GM18499 (cell line): ENCODE measurements around the gene INPPL1.
"Not testable (repeated sequence)": the region's sequence is repeated elsewhere in the genome, so short reads cannot be mapped to it uniquely, and the experiment has no call there.

Experiments
- ATAC-seq: cut with Tn5 transposase; IDR thresholded peaks from one replicate; pipeline ENCODE4 v1.9.1; 2021; ENCODE audit warnings: moderate number of reproducible peaks; ENCODE audit not compliant: insufficient read depth, unreplicated experiment

INPPL1 gene, protein sequence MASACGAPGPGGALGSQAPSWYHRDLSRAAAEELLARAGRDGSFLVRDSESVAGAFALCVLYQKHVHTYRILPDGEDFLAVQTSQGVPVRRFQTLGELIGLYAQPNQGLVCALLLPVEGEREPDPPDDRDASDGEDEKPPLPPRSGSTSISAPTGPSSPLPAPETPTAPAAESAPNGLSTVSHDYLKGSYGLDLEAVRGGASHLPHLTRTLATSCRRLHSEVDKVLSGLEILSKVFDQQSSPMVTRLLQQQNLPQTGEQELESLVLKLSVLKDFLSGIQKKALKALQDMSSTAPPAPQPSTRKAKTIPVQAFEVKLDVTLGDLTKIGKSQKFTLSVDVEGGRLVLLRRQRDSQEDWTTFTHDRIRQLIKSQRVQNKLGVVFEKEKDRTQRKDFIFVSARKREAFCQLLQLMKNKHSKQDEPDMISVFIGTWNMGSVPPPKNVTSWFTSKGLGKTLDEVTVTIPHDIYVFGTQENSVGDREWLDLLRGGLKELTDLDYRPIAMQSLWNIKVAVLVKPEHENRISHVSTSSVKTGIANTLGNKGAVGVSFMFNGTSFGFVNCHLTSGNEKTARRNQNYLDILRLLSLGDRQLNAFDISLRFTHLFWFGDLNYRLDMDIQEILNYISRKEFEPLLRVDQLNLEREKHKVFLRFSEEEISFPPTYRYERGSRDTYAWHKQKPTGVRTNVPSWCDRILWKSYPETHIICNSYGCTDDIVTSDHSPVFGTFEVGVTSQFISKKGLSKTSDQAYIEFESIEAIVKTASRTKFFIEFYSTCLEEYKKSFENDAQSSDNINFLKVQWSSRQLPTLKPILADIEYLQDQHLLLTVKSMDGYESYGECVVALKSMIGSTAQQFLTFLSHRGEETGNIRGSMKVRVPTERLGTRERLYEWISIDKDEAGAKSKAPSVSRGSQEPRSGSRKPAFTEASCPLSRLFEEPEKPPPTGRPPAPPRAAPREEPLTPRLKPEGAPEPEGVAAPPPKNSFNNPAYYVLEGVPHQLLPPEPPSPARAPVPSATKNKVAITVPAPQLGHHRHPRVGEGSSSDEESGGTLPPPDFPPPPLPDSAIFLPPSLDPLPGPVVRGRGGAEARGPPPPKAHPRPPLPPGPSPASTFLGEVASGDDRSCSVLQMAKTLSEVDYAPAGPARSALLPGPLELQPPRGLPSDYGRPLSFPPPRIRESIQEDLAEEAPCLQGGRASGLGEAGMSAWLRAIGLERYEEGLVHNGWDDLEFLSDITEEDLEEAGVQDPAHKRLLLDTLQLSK

DNA sequence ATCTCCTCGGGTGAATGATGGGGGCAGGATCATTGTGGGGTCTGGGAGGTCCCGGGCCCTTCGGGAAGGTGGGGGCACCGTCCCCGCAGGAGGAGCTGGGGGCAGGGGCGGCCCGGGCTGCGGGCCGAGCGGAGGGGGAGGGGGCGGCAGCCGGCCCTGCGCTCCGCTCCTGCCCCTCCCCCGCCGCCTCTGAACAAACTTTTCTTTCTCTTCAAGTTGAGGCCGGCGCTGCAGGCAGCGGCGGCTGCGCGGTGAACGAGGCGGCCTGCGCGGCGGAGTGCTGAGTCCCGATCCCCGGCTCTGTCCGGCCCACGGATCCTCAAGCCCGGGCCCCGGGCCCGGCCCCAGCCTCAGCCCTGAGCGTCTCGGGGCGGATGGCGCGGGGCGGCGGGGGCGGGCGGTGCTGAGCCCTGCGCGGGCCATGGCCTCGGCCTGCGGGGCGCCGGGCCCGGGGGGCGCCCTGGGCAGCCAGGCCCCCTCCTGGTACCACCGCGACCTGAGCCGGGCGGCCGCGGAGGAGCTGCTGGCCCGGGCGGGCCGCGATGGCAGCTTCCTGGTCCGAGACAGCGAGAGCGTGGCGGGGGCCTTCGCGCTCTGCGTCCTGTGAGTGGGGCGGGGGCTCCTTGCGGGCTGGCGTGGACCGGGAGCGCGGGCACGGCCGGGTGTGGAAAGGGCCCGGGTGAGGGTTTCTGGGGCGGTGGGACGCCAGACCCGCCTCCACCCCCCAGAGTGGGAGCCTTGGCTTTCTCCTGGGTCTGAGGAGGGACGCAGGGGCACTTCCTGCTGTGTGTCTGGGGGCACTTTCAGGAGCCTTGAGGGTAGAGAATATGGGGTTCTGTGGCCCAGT, at the start of gene INPPL1:
Gene INPPL1, plus strand, starts transcription at position 204 of the 847 bp plus-strand sequence. Its CDS starts 218 bp downstream, at position 422.
- no peak for ATAC-seq

DNA sequence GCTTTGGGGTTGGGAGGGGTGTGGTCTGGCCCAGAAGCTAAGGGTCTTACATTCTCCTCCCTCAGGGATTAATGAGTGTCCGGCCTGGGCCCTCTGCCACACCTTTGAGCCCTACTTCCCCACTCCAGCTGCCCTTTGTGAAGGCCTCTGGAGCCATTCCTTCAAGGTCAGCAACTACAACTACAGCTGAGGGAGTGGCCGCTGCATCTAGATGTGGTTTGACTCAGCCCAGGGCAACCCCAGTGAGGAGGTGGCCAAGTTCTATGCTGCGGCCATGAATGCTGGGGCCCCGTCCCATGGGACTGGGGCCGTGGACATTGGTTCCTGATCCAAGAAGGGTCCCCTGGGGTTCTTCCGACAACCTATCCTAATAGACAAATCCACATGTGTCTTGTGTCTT, 46.9 kb upstream of the INPPL1 start:
- ATAC-seq = no peak

DNA sequence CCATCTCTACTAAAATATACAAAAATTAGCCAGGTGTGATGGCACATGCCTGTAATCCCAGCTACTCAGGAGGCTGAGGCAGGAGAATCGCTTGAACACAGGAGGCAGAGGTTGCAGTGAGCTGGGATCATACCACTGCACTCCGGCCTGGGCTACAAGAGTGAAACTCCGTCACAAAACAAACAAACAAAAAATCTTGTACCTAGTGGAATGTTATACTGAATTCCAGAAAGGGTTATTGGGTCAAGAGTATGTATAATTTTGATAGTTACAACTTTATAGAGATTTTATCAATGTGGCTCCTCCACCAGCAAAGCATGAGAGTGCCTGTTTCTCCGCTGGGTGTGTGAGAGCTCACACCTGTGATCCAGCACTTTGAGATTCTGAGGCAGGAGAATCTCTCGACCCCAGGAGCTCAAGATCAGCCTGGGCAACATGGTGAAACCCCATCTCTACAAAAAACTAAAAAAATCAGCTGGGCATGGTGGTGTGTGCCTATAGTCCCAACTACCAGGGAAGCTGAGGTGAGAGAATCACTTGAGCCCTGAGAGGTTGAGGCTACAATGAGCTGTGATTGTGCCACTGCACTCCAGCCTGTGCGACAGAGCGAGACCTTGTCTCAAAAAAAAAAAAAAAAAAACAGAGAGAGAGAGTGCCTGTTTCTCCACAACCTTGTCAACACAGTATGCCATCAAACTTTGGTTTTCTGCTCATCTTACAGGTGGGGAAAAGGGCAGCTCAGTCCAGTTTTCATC, 45.3 kb upstream of the INPPL1 start:
- ATAC-seq = no peak

DNA sequence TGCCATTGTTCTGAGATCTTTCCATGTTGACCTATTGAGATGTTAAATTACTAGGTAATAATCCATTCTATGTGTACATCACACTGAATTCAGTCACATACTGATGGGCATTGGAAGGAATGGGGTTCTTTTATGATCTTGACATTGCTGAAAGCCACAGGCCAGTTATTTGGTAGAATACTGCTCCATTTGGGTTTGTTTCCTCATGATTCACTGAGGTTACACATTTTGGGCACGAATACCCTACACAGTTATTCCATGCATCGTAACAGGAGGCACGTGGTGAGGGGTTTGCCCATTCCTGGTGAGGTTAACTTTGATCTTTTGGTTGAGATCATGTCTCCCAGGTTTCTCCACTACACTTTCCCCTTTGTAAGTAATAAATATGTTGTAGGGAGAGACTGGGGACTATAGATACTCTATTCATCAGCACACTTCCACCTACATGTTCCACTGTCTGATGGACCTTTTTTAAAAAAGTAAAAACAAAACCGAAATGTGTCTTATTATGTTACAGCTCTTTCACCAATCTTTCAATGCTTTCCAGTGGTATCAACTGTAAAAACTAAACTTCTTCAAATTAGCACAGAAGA, 44.7 kb upstream of the INPPL1 start:
- ATAC-seq = no peak

DNA sequence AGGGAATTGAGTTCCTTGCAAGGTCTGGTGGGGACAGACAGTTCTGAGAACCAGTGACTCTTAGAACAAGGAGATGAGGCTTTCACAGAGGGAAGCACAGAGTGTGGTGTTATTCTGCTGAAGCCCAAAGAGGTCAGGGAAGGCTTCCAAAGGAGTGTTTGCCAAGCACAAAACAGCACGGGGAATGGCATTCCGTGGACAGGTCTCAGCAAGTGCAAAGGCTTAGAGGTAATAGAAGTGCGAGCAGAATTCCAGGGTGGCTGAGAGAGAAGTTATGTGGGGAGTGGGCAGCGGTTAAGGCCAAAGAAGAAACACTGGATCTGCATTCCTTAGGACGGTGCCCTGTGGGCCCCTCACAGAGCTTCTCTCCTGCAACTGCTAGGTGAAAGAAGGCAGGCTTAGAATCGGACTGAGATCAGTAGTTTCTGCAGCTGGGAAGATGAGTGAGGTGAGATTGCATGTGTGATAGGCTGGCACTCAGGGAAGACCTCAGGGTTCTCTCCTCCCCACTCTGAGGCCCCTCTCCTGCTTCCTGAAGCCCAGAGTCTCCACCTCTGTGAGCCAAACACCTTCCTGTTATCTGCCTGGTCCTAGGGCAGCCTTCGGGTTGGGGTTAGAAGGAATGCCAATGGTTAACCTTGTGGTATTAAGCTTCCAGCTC, 43.5 kb upstream of the INPPL1 start:
- ATAC-seq = not testable (repeated sequence)

DNA sequence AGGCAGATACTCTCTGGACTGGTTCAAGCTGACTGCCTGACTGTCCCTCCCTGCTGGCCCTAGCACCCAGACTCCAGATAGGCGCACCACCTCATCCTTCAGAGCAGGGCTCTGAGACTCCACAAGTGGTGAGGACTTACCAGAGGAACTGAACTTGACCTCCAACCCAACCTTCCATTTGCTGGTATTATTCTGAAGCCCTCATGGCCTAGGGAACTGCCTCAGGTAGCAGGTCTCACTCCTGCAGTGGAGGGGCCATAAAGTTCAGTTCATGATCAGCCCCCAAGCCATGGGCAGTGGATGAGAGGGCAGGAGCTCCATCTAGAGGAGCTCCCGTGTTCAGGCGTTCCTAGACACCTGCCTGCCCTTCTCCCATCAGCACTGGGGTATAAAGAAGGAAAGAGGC, 43.0 kb upstream of the INPPL1 start:
- not testable (repeated sequence) for ATAC-seq

DNA sequence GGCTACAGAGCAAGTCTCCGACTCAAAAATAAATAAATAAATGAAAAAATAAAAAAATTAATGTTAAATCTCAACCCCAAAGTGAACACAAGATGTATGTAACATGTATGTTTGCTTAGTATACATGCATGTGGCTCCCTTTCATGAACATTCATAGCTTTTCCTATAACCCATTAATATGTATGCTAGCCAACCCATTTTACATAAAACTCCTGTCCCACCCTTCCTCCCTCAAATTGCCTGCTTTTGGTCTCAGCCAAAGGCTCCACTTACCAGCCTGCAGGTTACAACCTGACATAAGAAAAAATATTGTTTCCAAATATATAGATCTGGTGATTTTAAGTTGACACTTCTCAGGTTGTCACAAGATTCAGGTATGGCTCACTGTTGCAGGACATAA, 36.3 kb upstream of the INPPL1 start:
- no peak for ATAC-seq

DNA sequence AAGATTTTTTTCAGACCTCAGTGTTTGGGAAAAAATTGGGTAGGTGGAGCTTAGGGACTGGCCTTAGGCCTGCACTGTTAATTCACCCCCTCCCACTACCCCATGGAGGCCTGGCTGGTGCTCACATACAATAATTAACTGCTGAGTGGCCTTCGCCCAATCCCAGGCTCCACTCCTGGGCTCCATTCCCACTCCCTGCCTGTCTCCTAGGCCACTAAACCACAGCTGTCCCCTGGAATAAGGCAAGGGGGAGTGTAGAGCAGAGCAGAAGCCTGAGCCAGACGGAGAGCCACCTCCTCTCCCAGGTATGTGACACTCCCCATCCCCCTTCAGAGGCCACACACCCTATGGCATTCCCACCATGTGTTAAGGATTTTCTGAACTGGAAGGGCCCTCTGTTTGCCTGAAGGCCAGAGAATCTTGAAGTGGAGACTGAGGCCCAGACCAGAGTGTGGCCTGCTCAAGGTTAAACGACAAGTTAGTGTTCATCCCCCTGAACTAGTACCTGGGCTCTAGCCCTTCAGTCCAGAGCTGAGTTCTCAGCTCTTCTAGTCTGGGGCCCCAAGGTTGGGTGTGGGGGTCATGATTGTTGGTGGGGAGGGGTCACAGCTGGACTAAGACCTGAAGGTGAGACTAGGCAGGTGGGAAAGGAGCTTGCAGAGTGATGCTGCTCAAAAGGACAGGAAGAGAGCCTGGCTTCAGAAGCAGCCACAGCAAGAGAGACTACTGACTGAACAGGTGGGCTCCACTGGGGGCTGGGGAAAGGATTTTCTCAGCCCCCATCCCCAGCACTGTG, 34.9 kb upstream of the INPPL1 start:
- ATAC-seq = no peak

DNA sequence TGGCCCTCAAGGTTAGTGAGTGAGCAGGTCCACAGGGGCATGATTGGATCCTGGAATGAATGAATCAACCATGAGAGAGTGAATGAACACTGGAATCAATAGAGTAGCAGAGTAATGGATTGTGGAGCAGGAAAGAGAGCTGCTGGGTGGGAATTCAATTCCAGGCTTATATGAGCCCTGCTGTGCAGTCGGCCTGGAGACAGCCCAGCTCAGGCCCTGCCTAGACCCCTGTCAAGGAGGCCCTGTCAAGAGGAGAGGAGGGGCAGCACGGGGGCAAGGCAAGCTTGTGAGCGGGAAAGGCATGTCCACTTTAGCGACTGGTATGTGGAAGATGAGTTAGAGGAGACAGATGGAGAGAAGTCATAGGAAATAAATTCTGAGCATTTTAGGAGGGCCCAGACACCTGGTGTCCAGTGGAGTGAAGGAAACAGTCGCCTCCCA, 33.9 kb upstream of the INPPL1 start:
- no peak for ATAC-seq

DNA sequence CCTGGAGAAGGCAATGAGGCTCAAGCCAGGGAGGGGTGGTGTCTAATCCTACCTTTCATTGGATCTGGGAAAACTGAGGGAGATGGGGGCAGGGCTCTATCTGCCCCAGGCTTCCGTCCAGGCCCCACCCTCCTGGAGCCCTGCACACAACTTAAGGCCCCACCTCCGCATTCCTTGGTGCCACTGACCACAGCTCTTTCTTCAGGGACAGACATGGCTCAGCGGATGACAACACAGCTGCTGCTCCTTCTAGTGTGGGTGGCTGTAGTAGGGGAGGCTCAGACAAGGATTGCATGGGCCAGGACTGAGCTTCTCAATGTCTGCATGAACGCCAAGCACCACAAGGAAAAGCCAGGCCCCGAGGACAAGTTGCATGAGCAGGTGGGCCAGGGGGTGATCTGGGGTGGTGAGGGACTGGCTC, 32.6 kb upstream of the INPPL1 start, which contains the start of gene FOLR1:
Gene FOLR1, plus strand, starts transcription at position 180 of the 421 bp plus-strand sequence. Its CDS starts 34 bp downstream, at position 214.
- ATAC-seq = no peak

DNA sequence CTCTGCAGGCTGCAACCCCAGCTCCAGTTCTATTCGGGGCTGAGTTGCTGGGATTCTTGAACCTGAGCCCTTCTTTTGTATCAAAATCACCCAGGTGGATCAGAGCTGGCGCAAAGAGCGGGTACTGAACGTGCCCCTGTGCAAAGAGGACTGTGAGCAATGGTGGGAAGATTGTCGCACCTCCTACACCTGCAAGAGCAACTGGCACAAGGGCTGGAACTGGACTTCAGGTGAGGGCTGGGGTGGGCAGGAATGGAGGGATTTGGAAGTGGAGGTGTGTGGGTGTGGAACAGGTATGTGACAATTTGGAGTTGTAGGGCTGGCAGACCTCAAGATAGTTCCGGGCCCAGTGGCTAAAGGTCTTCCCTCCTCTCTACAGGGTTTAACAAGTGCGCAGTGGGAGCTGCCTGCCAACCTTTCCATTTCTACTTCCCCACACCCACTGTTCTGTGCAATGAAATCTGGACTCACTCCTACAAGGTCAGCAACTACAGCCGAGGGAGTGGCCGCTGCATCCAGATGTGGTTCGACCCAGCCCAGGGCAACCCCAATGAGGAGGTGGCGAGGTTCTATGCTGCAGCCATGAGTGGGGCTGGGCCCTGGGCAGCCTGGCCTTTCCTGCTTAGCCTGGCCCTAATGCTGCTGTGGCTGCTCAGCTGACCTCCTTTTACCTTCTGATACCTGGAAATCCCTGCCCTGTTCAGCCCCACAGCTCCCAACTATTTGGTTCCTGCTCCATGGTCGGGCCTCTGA, 28.9 kb upstream of the INPPL1 start:
- no peak for ATAC-seq

DNA sequence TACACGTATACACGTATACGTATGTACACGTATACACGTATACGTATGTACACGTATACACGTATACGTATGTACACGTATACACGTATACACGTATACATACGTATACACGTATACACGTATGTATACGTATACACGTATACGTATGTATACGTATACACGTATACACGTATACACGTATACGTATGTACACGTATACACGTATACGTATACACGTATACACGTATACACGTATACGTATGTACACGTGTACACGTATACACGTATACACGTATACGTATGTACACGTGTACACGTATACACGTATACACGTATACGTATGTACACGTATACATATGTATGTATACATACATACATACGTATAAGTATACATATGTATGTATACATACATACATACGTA, 23.1 kb upstream of the INPPL1 start:
- ATAC-seq = not testable (repeated sequence)

DNA sequence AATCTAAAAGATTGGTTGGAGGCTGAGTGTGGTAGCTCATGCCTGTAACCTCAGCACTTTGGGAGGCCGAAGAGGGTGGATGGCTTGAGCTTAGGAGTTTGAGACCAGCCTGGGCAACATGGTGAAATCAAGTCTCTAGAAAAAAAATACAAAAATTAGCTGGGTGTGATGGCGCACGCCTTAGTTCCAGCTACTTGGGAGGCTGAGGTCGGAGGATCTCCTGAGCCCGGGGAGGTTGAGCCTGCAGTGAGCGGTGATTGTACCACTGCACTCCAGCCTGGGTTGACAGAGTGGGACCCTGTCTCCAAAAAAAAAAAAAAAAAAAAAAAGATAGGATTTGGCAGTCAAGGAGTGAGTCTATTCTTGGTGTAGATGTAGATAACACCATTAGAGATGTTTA, 22.0 kb upstream of the INPPL1 start:
- no peak for ATAC-seq

DNA sequence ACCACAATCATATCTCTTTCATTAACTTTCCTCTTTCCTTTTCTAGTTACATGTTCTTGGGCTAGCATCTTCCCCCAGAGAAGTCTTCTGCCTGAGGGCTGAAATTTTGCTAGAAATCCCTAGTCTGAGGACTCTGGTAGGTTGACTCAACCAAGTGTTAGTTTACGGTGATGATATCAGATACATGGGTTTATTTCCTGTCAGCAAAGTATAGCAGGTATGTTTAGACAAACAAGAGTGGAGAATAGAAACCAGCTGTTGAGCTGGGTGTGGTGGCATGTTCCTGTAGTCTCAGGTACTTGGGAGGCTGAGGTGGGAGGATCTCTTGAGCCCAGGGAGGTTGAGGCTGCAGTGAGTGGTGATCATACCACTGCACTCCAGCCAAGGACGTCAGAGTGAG, 21.4 kb upstream of the INPPL1 start:
- ATAC-seq = no peak

DNA sequence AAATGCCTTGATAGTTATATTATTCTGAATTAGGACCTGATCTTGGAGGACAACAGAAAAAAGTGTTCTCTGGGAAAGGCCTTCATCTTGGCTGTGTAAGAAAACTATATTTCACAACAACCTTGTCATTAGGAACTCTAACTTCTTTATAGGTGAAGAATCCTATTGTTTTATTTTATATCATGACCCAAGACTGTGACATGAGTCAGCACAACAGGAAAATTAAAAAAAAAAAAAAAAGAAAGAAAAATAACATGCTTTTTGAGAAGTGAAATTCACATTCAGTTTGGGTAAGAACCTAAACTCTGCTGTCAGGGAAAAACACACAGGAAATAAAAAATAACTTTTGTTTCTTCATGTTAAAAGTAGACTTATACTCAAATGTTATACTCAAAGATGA, 19.7 kb upstream of the INPPL1 start:
- no peak for ATAC-seq

DNA sequence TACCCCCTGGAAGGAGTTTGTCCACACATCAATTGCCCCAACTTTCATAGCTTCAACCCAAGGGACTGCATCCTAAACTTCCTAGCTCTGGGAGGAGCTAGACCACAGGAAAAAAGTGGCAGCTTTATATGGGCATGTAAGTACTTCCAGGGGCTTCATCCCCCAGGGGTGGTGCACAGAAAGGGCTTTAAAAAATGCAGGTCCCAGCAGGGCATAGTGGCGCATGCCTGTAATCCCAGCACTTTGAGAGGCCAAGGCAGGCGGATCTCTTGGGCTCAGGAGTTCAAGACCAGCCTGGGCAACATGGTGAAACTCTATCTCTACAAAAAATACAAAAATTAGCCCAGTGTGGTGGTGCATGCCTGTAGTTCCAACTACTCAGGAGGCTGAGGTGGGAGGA, 17.8 kb upstream of the INPPL1 start:
- not testable (repeated sequence) for ATAC-seq
